Cardiac fibroblast (primary cell): ENCODE measurements around the gene ADGRL3.

Source experiments
- DNase-seq, 2 donors: peaks; one replicate each; pipeline versions ENCODE4 v3.0.0 to v3.0.0-alpha.2; 2010; ENCODE audit warnings: low read depth in 2 of 2
- H3K4me3 ChIP-seq, 2 donors: replicated peaks in 1 of 2; 1 replicate in 1 of 2; 2 replicates in 1 of 2; pipeline ENCODE4 v1.5.1; 2011; ENCODE audit warnings: low read depth in 2 of 2, low read length in 2 of 2, mild to moderate bottlenecking in 2 of 2, moderate library complexity in 1 of 2
- TF ChIP-seq, protein P1 (sequence below): IDR thresholded peaks from one replicate; pipeline ENCODE4 v1.5.1; 2011; ENCODE audit warnings: low read depth, mild to moderate bottlenecking, low read length, inconsistent platforms

ADGRL3 gene

GRCh38 chr4:61994036-61994435 is 793.9 kb downstream of the ADGRL3 start:
- peak; percentile 17 to 65 for DNase-seq
- TF ChIP-seq, protein P1, sequence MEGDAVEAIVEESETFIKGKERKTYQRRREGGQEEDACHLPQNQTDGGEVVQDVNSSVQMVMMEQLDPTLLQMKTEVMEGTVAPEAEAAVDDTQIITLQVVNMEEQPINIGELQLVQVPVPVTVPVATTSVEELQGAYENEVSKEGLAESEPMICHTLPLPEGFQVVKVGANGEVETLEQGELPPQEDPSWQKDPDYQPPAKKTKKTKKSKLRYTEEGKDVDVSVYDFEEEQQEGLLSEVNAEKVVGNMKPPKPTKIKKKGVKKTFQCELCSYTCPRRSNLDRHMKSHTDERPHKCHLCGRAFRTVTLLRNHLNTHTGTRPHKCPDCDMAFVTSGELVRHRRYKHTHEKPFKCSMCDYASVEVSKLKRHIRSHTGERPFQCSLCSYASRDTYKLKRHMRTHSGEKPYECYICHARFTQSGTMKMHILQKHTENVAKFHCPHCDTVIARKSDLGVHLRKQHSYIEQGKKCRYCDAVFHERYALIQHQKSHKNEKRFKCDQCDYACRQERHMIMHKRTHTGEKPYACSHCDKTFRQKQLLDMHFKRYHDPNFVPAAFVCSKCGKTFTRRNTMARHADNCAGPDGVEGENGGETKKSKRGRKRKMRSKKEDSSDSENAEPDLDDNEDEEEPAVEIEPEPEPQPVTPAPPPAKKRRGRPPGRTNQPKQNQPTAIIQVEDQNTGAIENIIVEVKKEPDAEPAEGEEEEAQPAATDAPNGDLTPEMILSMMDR = no peak
- H3K4me3 ChIP-seq = no peak overlapping the region

DNA sequence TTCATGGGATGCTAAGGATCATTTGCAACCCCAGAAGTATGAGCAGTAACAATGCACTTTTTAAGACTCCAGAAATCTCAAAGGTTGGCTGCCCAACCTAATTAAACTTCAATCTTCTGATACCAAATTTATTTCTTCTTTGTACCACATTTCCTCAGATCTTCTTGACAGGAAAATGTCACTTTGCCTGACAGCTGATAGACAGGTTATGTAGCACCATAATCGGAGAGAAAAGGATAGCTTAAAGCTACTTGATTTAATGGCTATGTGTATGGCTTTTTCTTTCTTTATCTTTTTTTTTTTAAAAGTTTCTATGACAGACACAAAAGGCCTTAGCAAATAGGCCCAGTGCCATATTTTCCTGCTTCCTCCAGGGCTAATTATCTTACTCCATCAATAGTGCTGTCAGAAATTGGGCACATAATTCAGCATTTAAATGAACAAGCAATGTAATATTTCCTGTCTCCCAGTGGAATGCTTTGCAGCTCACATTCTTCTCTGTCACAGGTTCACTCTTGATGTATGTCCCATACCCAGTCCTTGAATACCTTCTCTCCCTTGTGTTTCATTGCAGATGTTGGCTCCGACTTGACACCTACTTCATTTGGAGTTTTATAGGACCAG is 795.7 kb downstream of the ADGRL3 start:
- TF ChIP-seq, protein P1 = no peak

DNA sequence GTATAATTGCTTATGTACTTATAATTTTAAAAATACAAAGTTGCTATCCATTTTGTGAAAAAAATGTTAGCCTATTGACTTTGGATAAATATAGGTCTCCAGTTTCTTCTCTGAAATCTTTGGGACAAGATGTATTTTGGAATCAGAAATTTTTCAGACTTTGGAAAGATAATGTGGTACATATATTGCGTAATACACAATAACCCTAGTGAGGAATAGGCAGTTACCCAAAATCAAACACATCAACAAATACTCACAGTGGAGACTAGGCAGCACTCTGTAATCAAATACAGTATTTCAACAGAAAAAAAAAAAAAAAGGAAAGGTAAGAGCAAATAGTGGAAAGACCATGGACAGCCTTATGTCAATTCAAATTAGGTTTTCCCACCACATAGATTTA is 796.8 kb downstream of the ADGRL3 start:
- DNase-seq = no peak
- H3K4me3 ChIP-seq = no peak overlapping the region
- TF ChIP-seq, protein P1 = no peak

More for the DNA sequence above, 795.7 kb downstream of the ADGRL3 start:
- DNase-seq = peak in 1 of 2 donors; percentile 5
- H3K4me3 ChIP-seq = no peak overlapping the region

DNA sequence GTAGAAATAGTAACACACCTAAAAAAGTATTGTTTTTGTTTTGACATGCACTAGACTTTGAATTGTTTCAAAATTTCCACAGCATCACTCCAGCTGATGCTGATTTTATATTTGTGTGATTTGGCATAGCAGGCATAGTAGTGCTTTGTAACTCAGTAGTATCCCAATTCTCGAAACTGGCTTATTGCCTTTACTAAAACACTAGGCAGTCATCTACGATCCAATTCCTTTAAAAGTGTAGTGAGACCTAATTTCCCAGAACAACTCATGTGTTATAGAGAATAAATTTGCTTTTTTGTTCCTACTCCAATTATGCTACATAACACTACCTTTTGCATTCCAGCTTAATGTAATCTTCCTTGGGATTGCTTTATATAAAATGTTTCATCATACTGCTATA is 797.7 kb downstream of the ADGRL3 start:
- no peak overlapping the region for H3K4me3 ChIP-seq
- no peak for DNase-seq
- TF ChIP-seq, protein P1 = no peak

- DNase-seq = no peak
- TF ChIP-seq, protein P1 = no peak
Observed at GRCh38 chr4:62003695-62004094, 803.6 kb downstream of the ADGRL3 start.

DNA sequence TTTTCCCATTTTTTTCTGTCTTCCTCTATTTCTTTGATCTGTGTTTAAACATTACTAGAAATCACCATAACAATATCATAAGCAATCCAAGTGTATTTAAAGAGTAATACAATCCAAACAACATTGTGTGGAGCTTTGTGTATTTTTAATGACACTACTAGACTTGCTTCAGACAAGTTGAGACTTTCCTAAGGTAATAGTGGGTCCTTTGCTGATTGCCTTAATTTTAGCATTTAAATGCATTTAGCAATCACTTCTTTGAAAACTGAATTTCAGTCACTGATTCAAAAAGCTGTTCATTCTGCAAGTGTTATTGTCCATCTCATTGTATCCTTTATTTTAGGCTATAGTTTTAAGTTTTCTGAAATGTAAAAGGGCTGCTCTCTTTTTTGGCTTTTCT is 804.8 kb downstream of the ADGRL3 start:
- no peak overlapping the region for H3K4me3 ChIP-seq
- TF ChIP-seq, protein P1 = no peak
- no peak for DNase-seq

More at GRCh38 chr4:62003695-62004094, 803.6 kb downstream of the ADGRL3 start:
- no peak overlapping the region for H3K4me3 ChIP-seq

GRCh38 chr4:62006108-62006507 is 806.0 kb downstream of the ADGRL3 start:
- H3K4me3 ChIP-seq = no peak overlapping the region
- TF ChIP-seq, protein P1 = no peak

More at GRCh38 chr4:62006108-62006507, 806.0 kb downstream of the ADGRL3 start:
- no peak for DNase-seq
